H1 (cell line): Measurements from ENCODE around the gene PRX. TPM values are rescaled to one million over a fixed set of nuclear protein-coding genes. Genes with fewer than 3 reads are reported as not detected.

Source experiments
- HDAC6 ChIP-seq: IDR thresholded peaks from one replicate; pipeline ENCODE4 v1.7.1; 2012; ENCODE audit warnings: low read depth, mild to moderate bottlenecking, inconsistent platforms, low read length, moderate library complexity
- KDM1A ChIP-seq: fragments of 200-600, 300-600 bp; sonication (generic); IDR thresholded peaks from 2 replicates; pipeline ENCODE4 v1.7.1; 2016; ENCODE audit warnings: mild to moderate bottlenecking, low read length, borderline replicate concordance
- SUZ12 ChIP-seq: fragments of 200-600 bp; sonication (generic); IDR thresholded peaks from 2 replicates; pipeline ENCODE4 v1.6.1; 2012; ENCODE audit warnings: mild to moderate bottlenecking, inconsistent platforms, low read length, moderate library complexity, mixed read lengths
- TAF1 ChIP-seq: IDR thresholded peaks from 2 replicates; pipeline ENCODE4 v1.6.1; 2011; ENCODE audit warnings: mild to moderate bottlenecking, low read depth, low read length
- YY1 ChIP-seq: IDR thresholded peaks from 2 replicates; pipeline ENCODE4 v1.6.1; 2011; ENCODE audit warnings: low read depth, mild to moderate bottlenecking, low read length
- polyA plus RNA-seq, 7 experiments: library from polyadenylated mRNA; depleted of rRNA in 3 of 7; stranded (reverse) in 5 of 7; unstranded in 2 of 7; fragments of >200 nt in 5 of 7; fragments of 200-250 nt in 2 of 7; gene quantifications; 1 replicate in 5 of 7; 2 replicates in 1 of 7; 4 replicates in 1 of 7; pipeline versions ENCODE4 v1.2.1 to v1.2.3, GENCODE V29; 2011 to 2013; ENCODE audit warnings: missing spikeins in 2 of 7, mixed read lengths in 2 of 7
- total RNA-seq: library from RNA; stranded (reverse); fragmentation: NEBNext Ultra II Directional; extraction: Animal tissue kit (Norgen Biotek cat#: 25700); gene quantifications from 2 replicates; pipeline ENCODE4 v1.2.1, GENCODE V29; 2021

The PRX gene
- total and polyA plus RNA-seq, 2 of the 8 experiments (the other 6 are each of a cell fraction or from before 2014, with no cell fraction given), result 2.8 to 5.8 TPM

DNA sequence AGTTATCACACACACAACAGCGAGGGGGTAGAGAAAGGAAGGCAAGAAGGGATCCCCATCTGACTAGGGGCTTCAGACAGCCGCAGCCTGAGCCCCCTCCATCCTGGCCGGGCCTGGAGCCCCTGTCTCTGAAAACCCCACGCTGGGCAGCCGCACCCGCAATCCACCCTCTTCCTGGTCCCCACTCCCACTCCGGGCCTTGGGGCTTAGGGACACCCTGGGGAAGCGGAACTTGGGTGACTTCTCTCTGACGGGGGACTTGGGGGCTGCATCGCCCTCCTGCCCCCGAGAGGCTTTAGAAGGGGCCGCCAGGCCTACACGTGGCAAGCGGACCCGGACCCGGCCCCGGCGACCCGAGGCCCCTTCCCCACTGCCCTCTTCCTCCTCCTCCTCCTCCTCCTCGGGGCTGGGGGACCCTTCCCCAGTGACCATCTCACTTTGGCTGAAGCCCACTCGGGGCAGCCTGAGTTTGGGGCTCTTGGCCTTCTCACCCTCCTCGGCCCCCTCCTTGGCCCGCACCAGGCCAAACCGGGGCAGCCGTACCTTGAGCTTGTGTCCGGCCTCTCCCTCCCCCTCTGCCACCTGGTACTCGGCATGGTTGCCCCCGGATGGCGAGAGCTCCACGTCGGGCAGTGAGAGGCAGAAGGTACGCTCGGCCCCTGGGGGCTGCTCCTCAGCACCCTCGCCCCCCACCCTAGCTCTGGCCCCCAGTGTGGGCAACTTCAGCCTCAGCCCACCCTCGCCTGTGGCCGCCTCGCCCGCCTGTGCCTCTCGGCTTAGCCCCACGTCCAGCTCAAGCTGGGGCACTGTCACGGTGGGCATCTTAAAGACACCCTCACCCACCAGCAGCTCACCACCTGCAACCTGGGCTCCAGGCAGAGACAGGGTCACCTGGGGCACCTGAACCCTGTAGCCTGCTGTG lies 19.0 kb downstream of the PRX start (continued):
- TF ChIP-seq SUZ12 (no peak), KDM1A (no peak), TAF1 (no peak), HDAC6 (no peak), YY1 (no peak)
